ENCODE results near the gene ALOX5AP. TPM values are rescaled to one million over a fixed set of nuclear protein-coding genes. Genes with fewer than 3 reads are reported as not detected.

Gene ALOX5AP
- total and polyA plus RNA-seq, 4 donors: 17.9 to 753 (median 111) TPM

GRCh38 chr13:30799356-30799824, 64.0 kb downstream of the ALOX5AP start:
- Histone ChIP-seq H3K4me3 (no peak overlapping the region), H3K9me3 (ENCODE audit: control insufficient read depth in 4 of 4, insufficient read depth in 3 of 4, low read length in 3 of 4) (no peaks in the 10 kb centered on the region), H3K4me1 (ENCODE audit: control insufficient read depth in 5 of 5, insufficient read depth in 5 of 5, low read length in 5 of 5) (peaks cover 0 to 40% (median 10%) of the 10 kb centered on the region in 5 donors), H3K36me3 (ENCODE audit: control insufficient read depth in 4 of 4, insufficient read depth in 4 of 4, low read length in 4 of 4) (no peaks in the 10 kb centered on the region), H3K27ac (ENCODE audit: low read depth in 1 of 2, low read length in 1 of 2) (no peak overlapping the region), H3K27me3 (ENCODE audit: control insufficient read depth in 3 of 3, insufficient read depth in 3 of 3, low read length in 2 of 3) (no peaks in the 10 kb centered on the region), H3K9ac (ENCODE audit: insufficient read depth in 1 of 2, low read length in 2 of 2) (no peak overlapping the region)
- peak in 1 of 3 donors; percentile 59 for DNase-seq
- 78 to 82% methylated on average over 12 of the region's 12 CpGs for whole genome bisulfite sequencing, 2 donors
- no peak for TF ChIP-seq CTCF (IDR thresholded peaks at IDR 0.05; ENCODE audit: control extremely low read depth, extremely low read depth)
- ATAC-seq (ENCODE audit: insufficient read depth, low FRiP score): no peak

- ATAC-seq (ENCODE audit: insufficient read depth, low FRiP score) (no peak), DNase-seq (no peak)
- Histone ChIP-seq H3K9me3 (ENCODE audit: control insufficient read depth in 4 of 4, insufficient read depth in 3 of 4, low read length in 3 of 4) (no peaks in the 10 kb centered on the region), H3K4me3 (no peak overlapping the region), H3K36me3 (ENCODE audit: control insufficient read depth in 4 of 4, insufficient read depth in 4 of 4, low read length in 4 of 4) (no peaks in the 10 kb centered on the region), H3K27me3 (ENCODE audit: control insufficient read depth in 3 of 3, insufficient read depth in 3 of 3, low read length in 2 of 3) (no peaks in the 10 kb centered on the region), H3K27ac (ENCODE audit: low read depth in 1 of 2, low read length in 1 of 2) (no peak overlapping the region), H3K9ac (ENCODE audit: insufficient read depth in 1 of 2, low read length in 2 of 2) (no peak overlapping the region), H3K4me1 (ENCODE audit: control insufficient read depth in 5 of 5, insufficient read depth in 5 of 5, low read length in 5 of 5) (peaks cover 0 to 46% (median 10%) of the 10 kb centered on the region in 5 donors)
- 55 to 76% methylated on average over 2 of the region's 2 CpGs for WGBS, 2 donors
- no peak for TF ChIP-seq CTCF (IDR thresholded peaks at IDR 0.05; ENCODE audit: control extremely low read depth, extremely low read depth)
Observed at GRCh38 chr13:30800107-30800506, 64.8 kb downstream of the ALOX5AP start.

- Histone ChIP-seq H3K27ac (ENCODE audit: low read depth in 1 of 2, low read length in 1 of 2) (no peak overlapping the region), H3K4me1 (ENCODE audit: control insufficient read depth in 5 of 5, insufficient read depth in 5 of 5, low read length in 5 of 5) (peaks cover 0 to 41% (median 10%) of the 10 kb centered on the region in 5 donors), H3K36me3 (ENCODE audit: control insufficient read depth in 4 of 4, insufficient read depth in 4 of 4, low read length in 4 of 4) (no peaks in the 10 kb centered on the region), H3K9me3 (ENCODE audit: control insufficient read depth in 4 of 4, insufficient read depth in 3 of 4, low read length in 3 of 4) (peaks cover 0 to 2% (median 0%) of the 10 kb centered on the region in 4 donors), H3K9ac (ENCODE audit: insufficient read depth in 1 of 2, low read length in 2 of 2) (no peak overlapping the region), H3K4me3 (no peak overlapping the region), H3K27me3 (ENCODE audit: control insufficient read depth in 3 of 3, insufficient read depth in 3 of 3, low read length in 2 of 3) (no peaks in the 10 kb centered on the region)
- WGBS, 2 donors: 64 to 69% methylated on average over 5 of the region's 5 CpGs
- DNase-seq (no peak), ATAC-seq (ENCODE audit: insufficient read depth, low FRiP score) (no peak)
- no peak for TF ChIP-seq CTCF (IDR thresholded peaks at IDR 0.05; ENCODE audit: control extremely low read depth, extremely low read depth)
Observed at GRCh38 chr13:30802501-30802900, 67.2 kb downstream of the ALOX5AP start.

GRCh38 chr13:30802953-30803478, 67.7 kb downstream of the ALOX5AP start:
- Histone ChIP-seq H3K4me3 (no peak overlapping the region), H3K9ac (ENCODE audit: insufficient read depth in 1 of 2, low read length in 2 of 2) (peak overlapping the region in 1 of 2 donors; percentile 56)

More at GRCh38 chr13:30802953-30803478, 67.7 kb downstream of the ALOX5AP start:
- H3K36me3 ChIP-seq (ENCODE audit: control insufficient read depth in 4 of 4, insufficient read depth in 4 of 4, low read length in 4 of 4): no peaks in the 10 kb centered on the region
- no peaks in the 10 kb centered on the region for H3K27me3 ChIP-seq (ENCODE audit: control insufficient read depth in 3 of 3, insufficient read depth in 3 of 3, low read length in 2 of 3)
- H3K27ac ChIP-seq (ENCODE audit: low read depth in 1 of 2, low read length in 1 of 2): peak overlapping the region in 1 of 2 donors; percentile 8
- DNase-seq (peak; percentile 74 to 83 (median 79)), ATAC-seq (ENCODE audit: insufficient read depth, low FRiP score) (peak; percentile 91)
- 11 to 14% methylated on average over 32 of the region's 32 CpGs for WGBS, 2 donors
- peak; percentile 88 for TF ChIP-seq CTCF (IDR thresholded peaks at IDR 0.05; ENCODE audit: control extremely low read depth, extremely low read depth)
- peaks cover 0 to 41% (median 9%) of the 10 kb centered on the region in 5 donors for H3K4me1 ChIP-seq (ENCODE audit: control insufficient read depth in 5 of 5, insufficient read depth in 5 of 5, low read length in 5 of 5)
- peaks cover 0 to 2% (median 0%) of the 10 kb centered on the region in 4 donors for H3K9me3 ChIP-seq (ENCODE audit: control insufficient read depth in 4 of 4, insufficient read depth in 3 of 4, low read length in 3 of 4)

All from lung (tissue), 12 donors.